Neural cell (in vitro differentiated cells): ENCODE data around the gene SPATS2.

Experiments
- EP300 ChIP-seq: fragments of 450-650 bp; conservative IDR thresholded peaks from 2 replicates; pipeline ENCODE4 v1.6.1; 2014; ENCODE audit warnings: antibody characterized with exemption, mild to moderate bottlenecking, moderate library complexity; ENCODE audit not compliant: poor library complexity, severe bottlenecking
- TF ChIP-seq, protein P1 (sequence below): fragments of 450-650 bp; IDR thresholded peaks from 2 replicates; pipeline ENCODE4 v1.5.1; 2014; ENCODE audit warnings: antibody characterized with exemption, mild to moderate bottlenecking, moderate library complexity; ENCODE audit not compliant: poor library complexity, severe bottlenecking

DNA sequence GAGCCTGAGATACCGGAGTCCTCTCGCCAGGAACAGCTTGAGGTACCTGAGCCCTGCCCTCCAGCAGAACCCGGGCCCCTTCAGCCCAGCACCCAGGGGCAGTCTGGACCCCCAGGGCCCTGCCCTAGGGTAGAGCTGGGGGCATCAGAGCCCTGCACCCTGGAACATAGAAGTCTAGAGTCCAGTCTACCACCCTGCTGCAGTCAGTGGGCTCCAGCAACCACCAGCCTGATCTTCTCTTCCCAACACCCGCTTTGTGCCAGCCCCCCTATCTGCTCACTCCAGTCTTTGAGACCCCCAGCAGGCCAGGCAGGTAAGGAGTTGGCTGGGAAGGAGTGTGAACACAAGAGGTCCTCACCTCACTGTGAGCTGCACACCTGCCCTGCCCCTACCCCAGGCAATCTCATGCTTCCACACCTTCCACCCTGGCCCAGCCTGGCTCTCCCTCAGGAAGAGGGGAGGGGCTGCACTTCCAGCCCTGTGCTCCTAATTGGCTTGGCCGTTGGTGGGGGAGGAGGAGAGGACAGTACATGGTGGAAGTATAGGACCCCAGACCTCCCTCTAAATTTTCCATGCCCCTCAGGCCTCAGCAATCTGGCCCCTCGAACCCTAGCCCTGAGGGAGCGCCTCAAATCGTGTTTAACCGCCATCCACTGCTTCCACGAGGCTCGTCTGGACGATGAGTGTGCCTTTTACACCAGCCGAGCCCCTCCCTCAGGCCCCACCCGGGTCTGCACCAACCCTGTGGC, 36.5 kb upstream of the SPATS2 start:
- TF ChIP-seq, protein P1, sequence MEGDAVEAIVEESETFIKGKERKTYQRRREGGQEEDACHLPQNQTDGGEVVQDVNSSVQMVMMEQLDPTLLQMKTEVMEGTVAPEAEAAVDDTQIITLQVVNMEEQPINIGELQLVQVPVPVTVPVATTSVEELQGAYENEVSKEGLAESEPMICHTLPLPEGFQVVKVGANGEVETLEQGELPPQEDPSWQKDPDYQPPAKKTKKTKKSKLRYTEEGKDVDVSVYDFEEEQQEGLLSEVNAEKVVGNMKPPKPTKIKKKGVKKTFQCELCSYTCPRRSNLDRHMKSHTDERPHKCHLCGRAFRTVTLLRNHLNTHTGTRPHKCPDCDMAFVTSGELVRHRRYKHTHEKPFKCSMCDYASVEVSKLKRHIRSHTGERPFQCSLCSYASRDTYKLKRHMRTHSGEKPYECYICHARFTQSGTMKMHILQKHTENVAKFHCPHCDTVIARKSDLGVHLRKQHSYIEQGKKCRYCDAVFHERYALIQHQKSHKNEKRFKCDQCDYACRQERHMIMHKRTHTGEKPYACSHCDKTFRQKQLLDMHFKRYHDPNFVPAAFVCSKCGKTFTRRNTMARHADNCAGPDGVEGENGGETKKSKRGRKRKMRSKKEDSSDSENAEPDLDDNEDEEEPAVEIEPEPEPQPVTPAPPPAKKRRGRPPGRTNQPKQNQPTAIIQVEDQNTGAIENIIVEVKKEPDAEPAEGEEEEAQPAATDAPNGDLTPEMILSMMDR: no peak
- no peak for TF ChIP-seq EP300
